Ishikawa (cell line): Measurements from ENCODE around the gene ADNP2.

ENCODE experiments used
- CEBPB ChIP-seq: IDR thresholded peaks from 2 replicates; pipeline ENCODE4 v1.6.1; 2012
- CREB1 ChIP-seq: IDR thresholded peaks from 2 replicates; pipeline ENCODE4 v1.6.1; 2012; ENCODE audit warnings: low read depth
- EGR1 ChIP-seq: IDR thresholded peaks from 2 replicates; pipeline ENCODE4 v1.6.1; 2012
- EP300 ChIP-seq: IDR thresholded peaks from 2 replicates; pipeline ENCODE4 v1.6.1; 2012; ENCODE audit warnings: borderline replicate concordance
- FOXM1 ChIP-seq: IDR thresholded peaks from 2 replicates; pipeline ENCODE4 v1.6.1; 2012; ENCODE audit warnings: low read depth, borderline replicate concordance
- MAX ChIP-seq: IDR thresholded peaks from 2 replicates; pipeline ENCODE4 v1.6.1; 2012
- NFIC ChIP-seq: IDR thresholded peaks from 2 replicates; pipeline ENCODE4 v1.6.1; 2012
- RAD21 ChIP-seq: IDR thresholded peaks from 2 replicates; pipeline ENCODE4 v1.6.1; 2012; ENCODE audit warnings: low read depth
- TAF1 ChIP-seq: IDR thresholded peaks from 2 replicates; pipeline ENCODE4 v1.6.1; 2012; ENCODE audit warnings: low read depth, mild to moderate bottlenecking
- TCF12 ChIP-seq: IDR thresholded peaks from 2 replicates; pipeline ENCODE4 v1.6.1; 2012; ENCODE audit warnings: low read depth
- TEAD4 ChIP-seq: IDR thresholded peaks from 2 replicates; pipeline ENCODE4 v1.6.1; 2012
- USF1 ChIP-seq: IDR thresholded peaks from 2 replicates; pipeline ENCODE4 v1.6.1; 2012
- YY1 ChIP-seq: IDR thresholded peaks from 2 replicates; pipeline ENCODE4 v1.6.1; 2012; ENCODE audit warnings: low read depth
- ZBTB7A ChIP-seq: IDR thresholded peaks from 2 replicates; pipeline ENCODE4 v1.6.1; 2012; ENCODE audit warnings: low read depth
- TF ChIP-seq, protein P1 (sequence below): IDR thresholded peaks from 2 replicates; pipeline ENCODE4 v1.6.1; 2012; ENCODE audit warnings: low read depth, mild to moderate bottlenecking

The ADNP2 gene

GRCh38 chr18:80171054-80171872 lies 62.2 kb downstream of the ADNP2 start:
- peak; percentile 54; the same call in 1 of the 2 replicates for TF ChIP-seq ZBTB7A
- no peak for TF ChIP-seq EP300
- peak; percentile 88 for TF ChIP-seq RAD21

GRCh38 chr18:80172056-80172455 lies 63.0 kb downstream of the ADNP2 start:
- TF ChIP-seq CREB1 (no peak), EGR1 (no peak), RAD21 (no peak), YY1 (no peak), MAX (no peak), CEBPB (no peak), TAF1 (no peak), NFIC (no peak), TCF12 (no peak), ZBTB7A (no peak), TEAD4 (no peak), EP300 (no peak), USF1 (no peak), FOXM1 (no peak)
- TF ChIP-seq, protein P1, sequence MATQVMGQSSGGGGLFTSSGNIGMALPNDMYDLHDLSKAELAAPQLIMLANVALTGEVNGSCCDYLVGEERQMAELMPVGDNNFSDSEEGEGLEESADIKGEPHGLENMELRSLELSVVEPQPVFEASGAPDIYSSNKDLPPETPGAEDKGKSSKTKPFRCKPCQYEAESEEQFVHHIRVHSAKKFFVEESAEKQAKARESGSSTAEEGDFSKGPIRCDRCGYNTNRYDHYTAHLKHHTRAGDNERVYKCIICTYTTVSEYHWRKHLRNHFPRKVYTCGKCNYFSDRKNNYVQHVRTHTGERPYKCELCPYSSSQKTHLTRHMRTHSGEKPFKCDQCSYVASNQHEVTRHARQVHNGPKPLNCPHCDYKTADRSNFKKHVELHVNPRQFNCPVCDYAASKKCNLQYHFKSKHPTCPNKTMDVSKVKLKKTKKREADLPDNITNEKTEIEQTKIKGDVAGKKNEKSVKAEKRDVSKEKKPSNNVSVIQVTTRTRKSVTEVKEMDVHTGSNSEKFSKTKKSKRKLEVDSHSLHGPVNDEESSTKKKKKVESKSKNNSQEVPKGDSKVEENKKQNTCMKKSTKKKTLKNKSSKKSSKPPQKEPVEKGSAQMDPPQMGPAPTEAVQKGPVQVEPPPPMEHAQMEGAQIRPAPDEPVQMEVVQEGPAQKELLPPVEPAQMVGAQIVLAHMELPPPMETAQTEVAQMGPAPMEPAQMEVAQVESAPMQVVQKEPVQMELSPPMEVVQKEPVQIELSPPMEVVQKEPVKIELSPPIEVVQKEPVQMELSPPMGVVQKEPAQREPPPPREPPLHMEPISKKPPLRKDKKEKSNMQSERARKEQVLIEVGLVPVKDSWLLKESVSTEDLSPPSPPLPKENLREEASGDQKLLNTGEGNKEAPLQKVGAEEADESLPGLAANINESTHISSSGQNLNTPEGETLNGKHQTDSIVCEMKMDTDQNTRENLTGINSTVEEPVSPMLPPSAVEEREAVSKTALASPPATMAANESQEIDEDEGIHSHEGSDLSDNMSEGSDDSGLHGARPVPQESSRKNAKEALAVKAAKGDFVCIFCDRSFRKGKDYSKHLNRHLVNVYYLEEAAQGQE = no peak

GRCh38 chr18:80173060-80173459 lies 64.0 kb downstream of the ADNP2 start:
- TF ChIP-seq TCF12 (no peak), TAF1 (no peak), ZBTB7A (no peak), TEAD4 (no peak)
- TF ChIP-seq, protein P1 = no peak

DNA sequence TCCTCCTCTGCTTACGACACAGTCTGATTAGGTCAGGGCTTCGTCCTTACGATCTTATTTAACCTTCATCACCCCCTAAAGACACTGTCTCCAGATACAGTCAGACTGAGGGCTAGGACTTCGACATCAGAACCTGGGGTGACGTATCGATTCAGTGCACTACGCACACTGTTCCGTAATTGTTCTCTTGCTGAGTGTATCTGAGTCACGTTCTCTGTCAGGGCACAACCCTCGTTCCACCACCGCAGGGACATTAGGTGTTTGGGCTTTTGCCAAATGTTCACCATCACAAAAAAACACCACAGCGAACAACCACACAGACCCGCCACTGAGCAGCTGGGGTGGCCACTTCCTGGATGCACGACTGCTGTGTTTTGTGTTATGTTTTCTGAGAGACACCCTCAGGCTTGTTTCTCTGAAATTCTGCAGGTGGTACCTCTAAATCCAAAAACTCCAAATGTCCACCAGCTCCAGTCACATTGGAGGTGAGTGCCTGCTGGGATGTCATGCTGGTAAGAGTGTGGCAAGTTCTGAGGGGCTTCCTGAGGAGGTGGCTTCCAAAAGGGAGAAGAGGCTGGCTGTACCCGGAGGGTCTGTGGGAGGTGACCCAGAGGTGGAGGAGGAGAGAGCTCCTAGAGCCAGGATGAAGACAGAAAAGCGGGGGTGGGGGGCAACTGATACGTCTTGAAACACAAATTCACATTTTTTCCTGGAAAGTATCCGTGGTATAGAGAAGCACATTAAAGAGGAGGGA lies 66.6 kb downstream of the ADNP2 start:
- TF ChIP-seq RAD21 = no peak
- no peak for TF ChIP-seq MAX
- TF ChIP-seq NFIC = no peak
- TF ChIP-seq ZBTB7A = no peak
- TF ChIP-seq CEBPB = no peak
- TF ChIP-seq USF1 = no peak
- TF ChIP-seq TCF12 = no peak
- TF ChIP-seq YY1 = no peak
- TF ChIP-seq FOXM1 = no peak
- TF ChIP-seq, protein P1 = no peak
- TF ChIP-seq CREB1 = no peak
- no peak for TF ChIP-seq TEAD4
- TF ChIP-seq TAF1 = no peak
- TF ChIP-seq EGR1 = no peak
- TF ChIP-seq EP300 = no peak
